Colonic mucosa (tissue), 4 donors: ENCODE data around the gene SLC25A12. TPM values are rescaled to one million over a fixed set of nuclear protein-coding genes. Genes with fewer than 3 reads are reported as not detected.
"Not testable (repeated sequence)": the region's sequence is repeated elsewhere in the genome, so short reads cannot be mapped to it uniquely, and the experiment has no call there.

Experiments used
- DNase-seq: peaks from one replicate; pipeline ENCODE4 v3.0.0-alpha.2; 2020
- H3K27ac ChIP-seq: fragments of 200-600 bp; one replicate; pipeline ENCODE4 v1.8.0; 2021
- H3K27me3 ChIP-seq: fragments of 200-600 bp; one replicate; pipeline ENCODE4 v1.8.0; 2021
- H3K36me3 ChIP-seq: fragments of 200-600 bp; one replicate; pipeline ENCODE4 v1.8.0; 2021
- H3K4me1 ChIP-seq: fragments of 200-600 bp; one replicate; pipeline ENCODE4 v1.8.0; 2021; ENCODE audit warnings: mild to moderate bottlenecking
- H3K4me3 ChIP-seq: fragments of 200-600 bp; one replicate; pipeline ENCODE4 v1.8.0; 2021
- H3K9ac ChIP-seq, 2 donors: one replicate each; pipeline ENCODE4 v1.7.0; 2013; ENCODE audit warnings: control low read depth in 2 of 2, low read depth in 2 of 2, low read length in 2 of 2
- H3K9me3 ChIP-seq: fragments of 200-600 bp; one replicate; pipeline ENCODE4 v1.8.0; 2021
- CTCF ChIP-seq: fragments of 200-600 bp; IDR thresholded peaks from one replicate; pipeline ENCODE4 v1.8.0; 2022; ENCODE audit warnings: antibody characterized with exemption, mild to moderate bottlenecking
- intact Hi-C: fragments of 100-400 bp; cut with DNase I; formaldehyde crosslinking; loops from one replicate; pipeline ENCODE4 v1.14.1; 2022
- total RNA-seq, 2 donors: library from RNA; stranded (reverse); fragmentation: NEBNext Ultra II Directional in 1 of 2; extraction: Animal tissue kit (Norgen Biotek cat#: 25700) in 1 of 2; gene quantifications; one replicate each; pipeline ENCODE4 v1.2.1, GENCODE V29; 2021
- donor health status: healthy.
- donor health status: DM: no; HTN: no; CAD: no.
- donor health status: DM: no; HTN: no; CAD: no.

SLC25A12 gene
- total RNA-seq, 2 donors from 2014 or later = 12.3 to 17.9 TPM

- no peaks in the 10 kb centered on the region for H3K9me3 ChIP-seq
- intact Hi-C loops = no loop called here
- no peak for DNase-seq
- H3K9ac ChIP-seq = no peak overlapping the region
- no peak for TF ChIP-seq CTCF
- H3K4me3 ChIP-seq = no peak overlapping the region
- H3K27ac ChIP-seq = no peak overlapping the region
- no peaks in the 10 kb centered on the region for H3K27me3 ChIP-seq
- no peaks in the 10 kb centered on the region for H3K36me3 ChIP-seq
- no peaks in the 10 kb centered on the region for H3K4me1 ChIP-seq
Observed at GRCh38 chr2:171778515-171778914, 115.5 kb downstream of the SLC25A12 start.

GRCh38 chr2:171774581-171774980 lies 119.5 kb downstream of the SLC25A12 start:
- H3K27ac ChIP-seq, intact Hi-C loops, H3K36me3 ChIP-seq, H3K4me3 ChIP-seq, DNase-seq, H3K9me3 ChIP-seq, H3K9ac ChIP-seq, H3K4me1 ChIP-seq, H3K27me3 ChIP-seq: not testable (repeated sequence)

- no peaks in the 10 kb centered on the region for H3K36me3 ChIP-seq
- no peak overlapping the region for H3K27ac ChIP-seq
- no peaks in the 10 kb centered on the region for H3K9me3 ChIP-seq
- DNase-seq = no peak
- no peaks in the 10 kb centered on the region for H3K4me1 ChIP-seq
- intact Hi-C loops = no loop called here
- no peaks in the 10 kb centered on the region for H3K27me3 ChIP-seq
- no peak overlapping the region for H3K9ac ChIP-seq
- no peak overlapping the region for H3K4me3 ChIP-seq
- no peak for TF ChIP-seq CTCF
Observed at GRCh38 chr2:171772373-171772772, 121.7 kb downstream of the SLC25A12 start.

GRCh38 chr2:171771463-171771862 lies 122.6 kb downstream of the SLC25A12 start:
- intact Hi-C loops = no loop called here
- Histone ChIP-seq H3K27me3 (no peaks in the 10 kb centered on the region), H3K9me3 (no peaks in the 10 kb centered on the region), H3K27ac (no peak overlapping the region), H3K4me3 (no peak overlapping the region), H3K9ac (no peak overlapping the region), H3K4me1 (no peaks in the 10 kb centered on the region), H3K36me3 (no peaks in the 10 kb centered on the region)
- DNase-seq = no peak
- TF ChIP-seq CTCF = no peak

- H3K9me3 ChIP-seq = no peaks in the 10 kb centered on the region
- no peaks in the 10 kb centered on the region for H3K4me1 ChIP-seq
- no peak overlapping the region for H3K27ac ChIP-seq
- no peaks in the 10 kb centered on the region for H3K36me3 ChIP-seq
- no peak for TF ChIP-seq CTCF
- no peak overlapping the region for H3K9ac ChIP-seq
- no peak overlapping the region for H3K4me3 ChIP-seq
- intact Hi-C loops = no loop called here
- no peaks in the 10 kb centered on the region for H3K27me3 ChIP-seq
- no peak for DNase-seq
Observed at GRCh38 chr2:171763602-171764001, 130.4 kb downstream of the SLC25A12 start.

- TF ChIP-seq CTCF = no peak
Observed at GRCh38 chr2:171762879-171763573, 131.0 kb downstream of the SLC25A12 start.

GRCh38 chr2:171761176-171761575 lies 132.9 kb downstream of the SLC25A12 start:
- H3K9me3 ChIP-seq, DNase-seq, H3K27ac ChIP-seq, H3K4me3 ChIP-seq, H3K4me1 ChIP-seq, H3K27me3 ChIP-seq, H3K9ac ChIP-seq, intact Hi-C loops, H3K36me3 ChIP-seq: not testable (repeated sequence)

More at GRCh38 chr2:171762879-171763573, 131.0 kb downstream of the SLC25A12 start:
- no peak overlapping the region for H3K4me3 ChIP-seq
- intact Hi-C loops = no loop called here
- H3K9me3 ChIP-seq = no peaks in the 10 kb centered on the region
- H3K4me1 ChIP-seq = no peaks in the 10 kb centered on the region
- H3K36me3 ChIP-seq = no peaks in the 10 kb centered on the region
- H3K9ac ChIP-seq = no peak overlapping the region
- no peaks in the 10 kb centered on the region for H3K27me3 ChIP-seq
- DNase-seq = no peak
- no peak overlapping the region for H3K27ac ChIP-seq

- H3K36me3 ChIP-seq, H3K4me3 ChIP-seq, H3K9ac ChIP-seq, DNase-seq, H3K27me3 ChIP-seq, intact Hi-C loops, H3K27ac ChIP-seq, H3K9me3 ChIP-seq, H3K4me1 ChIP-seq: not testable (repeated sequence)
Observed at GRCh38 chr2:171758762-171759161, 135.3 kb downstream of the SLC25A12 start.
